Aorta (tissue), 5 donors: Measurements from ENCODE around the gene BMP2. TPM values are rescaled to one million over a fixed set of nuclear protein-coding genes. Genes with fewer than 3 reads are reported as not detected.

Source experiments
- ATAC-seq: fragments of 200-7000 bp; cut with Tn5 transposase; one replicate; pipeline ENCODE4 v1.9.1; 2022; ENCODE audit warnings: moderate library complexity; ENCODE audit not compliant: low FRiP score
- DNase-seq, 2 donors: peaks; one replicate each; pipeline ENCODE4 v3.0.0-alpha.2; 2020
- H3K27ac ChIP-seq, 2 donors: one replicate each; pipeline ENCODE4 v1.5.1; 2013; ENCODE audit warnings: low read length in 2 of 2, mild to moderate bottlenecking in 2 of 2, moderate library complexity in 2 of 2, control low read depth in 1 of 2, inconsistent platforms in 1 of 2, low read depth in 1 of 2
- H3K27me3 ChIP-seq, 2 donors: one replicate each; pipeline ENCODE4 v1.6.1; 2013; ENCODE audit warnings: control low read depth in 1 of 2, low read length in 1 of 2, mild to moderate bottlenecking in 1 of 2, moderate library complexity in 1 of 2; ENCODE audit not compliant: insufficient read depth in 2 of 2, control insufficient read depth in 1 of 2
- H3K36me3 ChIP-seq, 2 donors: one replicate each; pipeline ENCODE4 v1.6.1; 2013; ENCODE audit warnings: control low read depth in 1 of 2, low read length in 1 of 2, mild to moderate bottlenecking in 1 of 2; ENCODE audit not compliant: insufficient read depth in 2 of 2, control insufficient read depth in 1 of 2
- H3K4me1 ChIP-seq, 2 donors: one replicate each; pipeline ENCODE4 v1.6.1; 2013; ENCODE audit warnings: low read length in 2 of 2, control low read depth in 1 of 2, mild to moderate bottlenecking in 1 of 2, moderate library complexity in 1 of 2; ENCODE audit not compliant: insufficient read depth in 2 of 2, control insufficient read depth in 1 of 2
- H3K4me3 ChIP-seq, 2 donors: one replicate each; pipeline ENCODE4 v1.5.1; 2013; ENCODE audit warnings: low read length in 2 of 2, control low read depth in 1 of 2, mild to moderate bottlenecking in 1 of 2
- H3K9me3 ChIP-seq: one replicate; pipeline ENCODE4 v1.6.1; 2013; ENCODE audit warnings: mild to moderate bottlenecking, low read length; ENCODE audit not compliant: control insufficient read depth
- WGBS, 2 donors: extraction: QIAGEN DNeasy Blood & Tissue Kit; methylation state at CpG; one replicate each; pipeline ENCODE4 v1.1.7; 2013; 5-methylcytosine and 5-hydroxymethylcytosine counted together
- intact Hi-C, 2 donors: fragments of 100-400 bp; cut with DNase I; formaldehyde crosslinking; loops; one replicate each; pipeline versions ENCODE4 v1.14.2 to v1.15.0; 2022
- long read RNA-seq, 2 donors: library from polyadenylated mRNA; unstranded; transcript quantifications; one replicate each; pipeline ENCODE4 v2.0.0, GENCODE V29; 2020 to 2021
- polyA plus RNA-seq, 2 donors: library from polyadenylated mRNA; stranded (reverse); fragments of 200-250 nt; gene quantifications; one replicate each; pipeline ENCODE4 v1.2.3, GENCODE V29; 2013
- total RNA-seq, 2 donors: library from RNA; stranded (reverse); fragmentation: NEBNext Ultra II Directional; extraction: Animal tissue kit (Norgen Biotek cat#: 25700); gene quantifications; one replicate each; pipeline ENCODE4 v1.2.1, GENCODE V29; 2021
- donor health status: healthy with polysubstance abuse.
- donor health status: Bipolar disorder and iron deficiency.
- donor health status: DM: no; HTN: no; CAD: no.
- donor health status: DM: no; HTN: no; CAD: no.
- donor health status: DM: yes; HTN: yes; CAD: no.

The BMP2 gene
- total RNA-seq (10 to 100 TPM in 1 of 2 donors, 1 to 10 TPM in 1; 3.5 to 15.9 TPM), polyA plus RNA-seq (1 to 10 TPM; 1.3 to 2.6 TPM)
- long read RNA-seq, donor 1, partial matches to known transcripts: 0 of 4 reads
- long read RNA-seq, donor 1, other reads (novel, unspliced or antisense): 0 of 4 reads
- long read RNA-seq, donor 2, partial matches to known transcripts: 2 of 6 reads
- long read RNA-seq, donor 2, other reads (novel, unspliced or antisense): 0 of 6 reads

- Histone ChIP-seq H3K27ac (peak within 1 kb of the TSS in 1 of 2 donors; percentile 20), H3K9me3 (no peaks in the 10 kb centered on the region), H3K4me3 (peak within 1 kb of the TSS; percentile 89 to 94), H3K27me3 (no peaks in the 10 kb centered on the region), H3K36me3 (no peaks in the 10 kb centered on the region), H3K4me1 (no peaks in the 10 kb centered on the region)
- peak; percentile 77 for ATAC-seq
- peak; percentile 51 to 87 for DNase-seq
- intact Hi-C loops: loop anchor here (2.0 to 10.0 kb wide), 7 partner anchors 60 to 605 kb away; no protein-coding TSS in a partner anchor
- 0% methylated on average over 75 to 112 of the region's 112 CpGs for WGBS, 2 donors
Measured at GRCh38 chr20:6767536-6768227, at the start of gene BMP2. BMP2 (plus strand) TSS chr20:6767686; CDS start chr20:6770127, 2,441 bp downstream.

DNA sequence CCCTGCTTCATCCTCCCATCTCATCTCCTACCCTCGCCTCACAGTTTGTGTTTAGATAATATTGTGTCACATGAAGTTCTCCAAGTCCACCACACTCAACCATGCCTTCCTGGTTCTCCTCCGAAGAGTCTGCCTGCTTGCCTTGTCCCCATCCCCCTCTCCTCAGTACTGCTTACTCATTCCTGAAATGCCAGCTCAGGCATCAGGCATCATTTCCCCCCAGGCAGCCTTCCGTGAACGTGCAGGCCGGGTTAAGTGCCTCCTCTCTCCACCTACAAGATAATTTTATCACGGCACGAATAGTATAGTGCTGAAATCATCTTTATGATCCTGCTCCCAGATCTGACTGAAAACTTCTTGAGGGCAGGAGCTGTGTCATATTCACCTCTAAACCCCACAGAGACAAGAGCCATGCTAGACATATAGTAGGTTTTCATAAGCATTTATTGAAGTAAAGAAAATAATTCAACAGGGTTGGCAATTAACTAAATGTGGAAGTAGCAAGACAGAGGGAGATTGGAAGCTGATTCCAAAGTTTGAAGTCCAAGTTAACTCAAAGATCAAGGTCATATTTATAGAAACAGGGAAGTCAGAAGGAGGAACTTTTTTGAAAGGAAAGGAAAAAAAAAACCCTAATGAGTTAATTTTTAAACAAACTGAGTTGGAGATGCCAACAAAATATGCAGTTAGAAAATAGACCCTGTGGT, 48.7 kb upstream of the BMP2 start:
- WGBS, 2 donors: 53 to 62% methylated on average over 7 of the region's 7 CpGs
- Histone ChIP-seq H3K27ac (no peak overlapping the region), H3K36me3 (no peaks in the 10 kb centered on the region), H3K27me3 (no peaks in the 10 kb centered on the region), H3K4me3 (no peak overlapping the region), H3K4me1 (no peaks in the 10 kb centered on the region), H3K9me3 (peaks cover 3% of the 10 kb centered on the region)
- intact Hi-C loops: no loop called here
- DNase-seq (peak in 1 of 2 donors; percentile 52), ATAC-seq (no peak)

- no peaks in the 10 kb centered on the region for H3K36me3 ChIP-seq
- WGBS, 2 donors: 90 to 94% methylated on average over 4 of the region's 4 CpGs
- H3K4me3 ChIP-seq: no peak overlapping the region
- H3K27ac ChIP-seq: no peak overlapping the region
- peaks cover 3% of the 10 kb centered on the region for H3K9me3 ChIP-seq
- H3K4me1 ChIP-seq: no peaks in the 10 kb centered on the region
- intact Hi-C loops: no loop called here
- no peak for ATAC-seq
- DNase-seq: no peak
- H3K27me3 ChIP-seq: no peaks in the 10 kb centered on the region
Measured at GRCh38 chr20:6719369-6719721, 48.1 kb upstream of the BMP2 start.

DNA sequence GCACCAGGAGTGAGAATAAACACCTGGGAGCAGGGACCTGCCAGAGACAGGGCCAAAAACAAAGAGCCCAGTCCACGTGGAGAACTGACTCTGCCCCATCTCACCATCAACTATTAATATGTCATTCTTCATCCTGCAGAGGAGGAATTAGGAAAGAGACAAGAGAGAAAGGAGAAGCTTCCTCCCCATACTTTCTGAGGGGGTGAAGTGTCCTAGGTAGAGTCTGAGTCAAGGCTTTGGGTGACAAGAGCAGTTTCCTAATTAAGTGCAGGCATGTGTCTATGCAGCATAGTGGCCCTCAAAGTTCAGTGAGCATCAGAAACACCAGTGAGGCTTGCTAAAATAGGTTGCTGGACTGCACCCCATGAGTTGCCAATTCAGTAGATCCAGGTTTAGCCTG, 40.7 kb upstream of the BMP2 start:
- no peaks in the 10 kb centered on the region for H3K4me1 ChIP-seq
- H3K27me3 ChIP-seq: no peaks in the 10 kb centered on the region
- H3K36me3 ChIP-seq: no peaks in the 10 kb centered on the region
- 59 to 61% methylated on average over 1 of the region's 1 CpG for WGBS, 2 donors
- no peak overlapping the region for H3K27ac ChIP-seq
- intact Hi-C loops: no loop called here
- ATAC-seq (no peak), DNase-seq (no peak)
- no peak overlapping the region for H3K4me3 ChIP-seq
- H3K9me3 ChIP-seq: no peaks in the 10 kb centered on the region

DNA sequence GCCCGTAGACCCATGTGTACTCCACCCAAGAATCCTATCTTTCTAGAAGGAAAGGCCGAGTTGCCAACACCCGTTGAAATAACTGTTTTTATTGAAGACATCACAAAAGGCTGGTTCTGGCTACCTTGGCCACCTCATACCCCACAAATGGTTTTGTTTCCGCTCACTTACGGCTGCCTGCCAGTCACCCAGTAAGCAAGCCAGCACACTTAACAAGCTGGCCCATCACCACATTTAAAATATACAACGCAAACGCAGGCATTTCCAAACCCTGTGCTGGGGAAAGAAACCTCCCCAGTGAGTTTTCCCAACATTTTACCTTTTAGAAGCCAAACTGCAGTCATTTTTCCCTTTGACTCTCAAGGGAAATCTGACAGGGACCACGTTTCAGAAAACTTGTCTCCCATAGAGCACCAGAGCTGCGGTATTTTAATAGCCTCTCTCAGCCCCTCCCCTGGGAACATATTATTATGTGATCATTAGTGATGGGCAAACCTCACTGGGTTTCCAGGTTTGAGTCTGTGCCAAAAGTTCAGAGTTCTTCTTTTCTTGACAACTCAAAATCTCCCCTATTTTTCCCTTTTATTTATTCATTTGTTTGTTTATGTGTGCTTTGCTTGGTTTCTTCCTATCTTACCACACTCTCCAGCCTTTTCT, 36.7 kb upstream of the BMP2 start:
- Histone ChIP-seq H3K4me1 (no peaks in the 10 kb centered on the region), H3K4me3 (no peak overlapping the region), H3K27ac (no peak overlapping the region), H3K36me3 (no peaks in the 10 kb centered on the region), H3K27me3 (no peaks in the 10 kb centered on the region), H3K9me3 (no peaks in the 10 kb centered on the region)
- no peak for DNase-seq
- intact Hi-C loops: no loop called here
- ATAC-seq: no peak
- WGBS, 2 donors: 73 to 76% methylated on average over 9 of the region's 9 CpGs

- no peak for ATAC-seq
- Histone ChIP-seq H3K27me3 (no peaks in the 10 kb centered on the region), H3K9me3 (no peaks in the 10 kb centered on the region), H3K4me3 (no peak overlapping the region), H3K27ac (no peak overlapping the region), H3K36me3 (no peaks in the 10 kb centered on the region), H3K4me1 (no peaks in the 10 kb centered on the region)
- WGBS, 2 donors: 65% methylated on average over 3 of the region's 3 CpGs
- DNase-seq: no peak
- intact Hi-C loops: no loop called here
Measured at GRCh38 chr20:6732001-6732447, 35.5 kb upstream of the BMP2 start.

- Histone ChIP-seq H3K4me1 (no peaks in the 10 kb centered on the region), H3K4me3 (no peak overlapping the region), H3K36me3 (no peaks in the 10 kb centered on the region), H3K27ac (no peak overlapping the region), H3K9me3 (no peaks in the 10 kb centered on the region), H3K27me3 (no peaks in the 10 kb centered on the region)
- WGBS, 2 donors: 92 to 93% methylated on average over 6 of the region's 6 CpGs
- intact Hi-C loops: no loop called here
- no peak for DNase-seq
- ATAC-seq: no peak
Measured at GRCh38 chr20:6732851-6733250, 34.6 kb upstream of the BMP2 start.

- Histone ChIP-seq H3K4me3 (no peak overlapping the region), H3K27me3 (no peaks in the 10 kb centered on the region), H3K9me3 (no peaks in the 10 kb centered on the region), H3K4me1 (no peaks in the 10 kb centered on the region), H3K27ac (no peak overlapping the region), H3K36me3 (no peaks in the 10 kb centered on the region)
- no peak for ATAC-seq
- 97 to 100% methylated on average over 1 of the region's 1 CpG for whole genome bisulfite sequencing, 2 donors
- intact Hi-C loops: no loop called here
- no peak for DNase-seq
Measured at GRCh38 chr20:6733965-6734364, 33.5 kb upstream of the BMP2 start.
